Uterus (tissue), 2 donors: ENCODE data around the gene PBX1.

ENCODE experiments used
- POLR2A ChIP-seq, 2 donors: fragments of 450-650 bp; IDR thresholded peaks; one replicate each; pipeline ENCODE4 v1.6.1; 2016; ENCODE audit warnings: antibody characterized with exemption in 2 of 2, mild to moderate bottlenecking in 1 of 2, moderate library complexity in 1 of 2
- TF ChIP-seq, protein P1 (sequence below), 4 experiments: fragments of 200-600 bp in 2 of 4; fragments of 450-650 bp in 2 of 4; sonication (generic) in 2 of 4; IDR thresholded peaks; one replicate each; pipeline ENCODE4 v1.5.1; 2016 to 2019; ENCODE audit warnings: antibody characterized with exemption in 4 of 4, mild to moderate bottlenecking in 2 of 4, moderate library complexity in 1 of 4

DNA sequence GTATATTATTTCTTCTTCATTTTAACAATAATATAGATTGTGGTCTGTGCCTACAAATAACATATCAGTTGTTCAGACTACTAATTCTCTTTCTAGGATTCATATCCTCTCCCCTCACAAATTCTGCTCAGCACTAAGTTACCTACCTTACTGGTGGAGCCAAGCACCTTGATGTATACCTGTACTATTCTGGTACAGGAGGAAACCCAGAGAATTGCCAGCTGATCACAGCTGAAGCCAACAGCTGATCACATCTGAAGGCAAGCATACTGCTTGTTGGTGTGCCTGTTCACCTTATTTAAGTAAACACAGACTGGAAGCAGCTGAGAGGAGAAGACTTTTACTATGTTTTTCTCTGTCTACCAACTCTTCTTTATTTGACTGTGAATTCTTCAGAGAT is 101.8 kb downstream of the PBX1 start:
- TF ChIP-seq, protein P1, sequence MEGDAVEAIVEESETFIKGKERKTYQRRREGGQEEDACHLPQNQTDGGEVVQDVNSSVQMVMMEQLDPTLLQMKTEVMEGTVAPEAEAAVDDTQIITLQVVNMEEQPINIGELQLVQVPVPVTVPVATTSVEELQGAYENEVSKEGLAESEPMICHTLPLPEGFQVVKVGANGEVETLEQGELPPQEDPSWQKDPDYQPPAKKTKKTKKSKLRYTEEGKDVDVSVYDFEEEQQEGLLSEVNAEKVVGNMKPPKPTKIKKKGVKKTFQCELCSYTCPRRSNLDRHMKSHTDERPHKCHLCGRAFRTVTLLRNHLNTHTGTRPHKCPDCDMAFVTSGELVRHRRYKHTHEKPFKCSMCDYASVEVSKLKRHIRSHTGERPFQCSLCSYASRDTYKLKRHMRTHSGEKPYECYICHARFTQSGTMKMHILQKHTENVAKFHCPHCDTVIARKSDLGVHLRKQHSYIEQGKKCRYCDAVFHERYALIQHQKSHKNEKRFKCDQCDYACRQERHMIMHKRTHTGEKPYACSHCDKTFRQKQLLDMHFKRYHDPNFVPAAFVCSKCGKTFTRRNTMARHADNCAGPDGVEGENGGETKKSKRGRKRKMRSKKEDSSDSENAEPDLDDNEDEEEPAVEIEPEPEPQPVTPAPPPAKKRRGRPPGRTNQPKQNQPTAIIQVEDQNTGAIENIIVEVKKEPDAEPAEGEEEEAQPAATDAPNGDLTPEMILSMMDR (IDR thresholded peaks at IDR 0.05), result no peak
- TF ChIP-seq POLR2A (IDR thresholded peaks at IDR 0.05), result no peak
